ENCODE data around the gene PHIP. TPM values are rescaled to one million over a fixed set of nuclear protein-coding genes. Genes with fewer than 3 reads are reported as not detected.

Gene PHIP
- total RNA-seq, 4 donors from 2014 or later: 20.2 to 65.2 (median 25.1) TPM

DNA sequence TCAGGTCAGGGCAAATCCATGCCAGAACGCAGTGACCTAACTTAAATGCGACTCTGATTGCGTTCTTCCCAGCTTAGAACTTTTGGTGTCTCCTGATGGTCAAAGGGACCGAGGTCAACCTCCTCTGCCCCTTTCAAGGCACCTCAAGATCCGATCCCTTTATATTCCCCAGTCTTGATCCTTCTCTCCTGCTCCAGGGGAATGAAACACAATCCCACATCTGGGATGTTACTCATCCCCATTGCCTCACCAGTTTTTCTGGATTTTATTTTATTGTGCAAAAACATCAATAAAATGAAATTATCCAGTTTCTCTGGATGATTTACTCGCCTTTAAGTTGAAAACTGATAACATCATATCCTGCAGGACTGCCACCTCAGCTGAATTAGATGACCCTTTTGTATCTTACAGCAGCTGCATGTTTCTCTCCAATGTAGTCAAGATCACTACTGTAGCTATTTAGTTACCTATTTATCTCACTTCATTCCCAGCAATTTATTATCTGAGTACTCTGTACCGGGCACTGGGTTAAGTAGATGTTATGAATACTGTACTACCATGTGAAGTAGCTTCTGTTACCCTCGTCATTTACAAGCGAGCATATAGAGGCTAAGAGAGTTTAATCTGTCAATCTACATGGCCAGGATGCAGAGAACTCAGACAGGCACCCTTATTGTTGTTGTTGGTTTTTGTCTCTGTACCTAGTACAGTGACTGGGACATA, 166.7 kb downstream of the PHIP start:
- Histone ChIP-seq H3K9me3 (no peaks in the 10 kb centered on the region), H3K4me1 (peaks cover 0 to 14% (median 0%) of the 10 kb centered on the region in 4 donors), H3K36me3 (no peaks in the 10 kb centered on the region), H3K27ac (no peak overlapping the region), H3K27me3 (no peaks in the 10 kb centered on the region), H3K4me3 (peak overlapping the region in 2 of 4 donors; percentile 58 to 60)
- no peak for DNase-seq
- TF ChIP-seq, protein P1, sequence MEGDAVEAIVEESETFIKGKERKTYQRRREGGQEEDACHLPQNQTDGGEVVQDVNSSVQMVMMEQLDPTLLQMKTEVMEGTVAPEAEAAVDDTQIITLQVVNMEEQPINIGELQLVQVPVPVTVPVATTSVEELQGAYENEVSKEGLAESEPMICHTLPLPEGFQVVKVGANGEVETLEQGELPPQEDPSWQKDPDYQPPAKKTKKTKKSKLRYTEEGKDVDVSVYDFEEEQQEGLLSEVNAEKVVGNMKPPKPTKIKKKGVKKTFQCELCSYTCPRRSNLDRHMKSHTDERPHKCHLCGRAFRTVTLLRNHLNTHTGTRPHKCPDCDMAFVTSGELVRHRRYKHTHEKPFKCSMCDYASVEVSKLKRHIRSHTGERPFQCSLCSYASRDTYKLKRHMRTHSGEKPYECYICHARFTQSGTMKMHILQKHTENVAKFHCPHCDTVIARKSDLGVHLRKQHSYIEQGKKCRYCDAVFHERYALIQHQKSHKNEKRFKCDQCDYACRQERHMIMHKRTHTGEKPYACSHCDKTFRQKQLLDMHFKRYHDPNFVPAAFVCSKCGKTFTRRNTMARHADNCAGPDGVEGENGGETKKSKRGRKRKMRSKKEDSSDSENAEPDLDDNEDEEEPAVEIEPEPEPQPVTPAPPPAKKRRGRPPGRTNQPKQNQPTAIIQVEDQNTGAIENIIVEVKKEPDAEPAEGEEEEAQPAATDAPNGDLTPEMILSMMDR (IDR thresholded peaks at IDR 0.05): no peak
- no peak for TF ChIP-seq POLR2A (IDR thresholded peaks at IDR 0.05)

DNA sequence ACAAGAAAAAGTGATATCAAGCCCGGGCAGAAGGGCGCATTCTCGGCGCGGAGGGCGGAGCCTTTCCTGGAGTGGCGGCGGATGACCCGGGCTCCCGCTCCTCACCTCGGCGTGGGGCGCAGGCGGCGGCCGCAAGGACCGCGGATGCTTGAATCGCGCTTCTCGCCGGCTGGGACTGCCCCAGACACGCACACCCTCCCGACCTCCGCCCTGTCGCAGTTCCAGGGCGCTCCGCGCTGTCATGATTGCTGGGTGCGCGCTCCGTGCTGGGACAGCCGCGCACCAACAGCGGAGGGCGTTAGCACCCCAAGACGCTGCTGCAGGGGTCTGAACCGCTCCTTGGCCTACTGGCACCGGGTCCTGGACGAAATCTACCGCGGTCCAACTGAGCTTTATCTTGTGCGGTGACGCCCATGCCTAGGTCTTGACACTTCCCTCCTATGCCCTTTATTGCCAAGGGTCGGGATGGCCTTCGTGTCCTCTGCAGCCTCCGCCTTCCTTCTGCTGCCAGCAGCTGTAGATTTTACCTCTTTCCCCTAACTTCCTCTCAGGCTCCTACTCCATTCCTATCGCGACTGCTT, 167.4 kb downstream of the PHIP start:
- Histone ChIP-seq H3K9me3 (no peaks in the 10 kb centered on the region), H3K4me1 (peaks cover 0 to 14% (median 0%) of the 10 kb centered on the region in 4 donors), H3K27me3 (no peaks in the 10 kb centered on the region), H3K4me3 (peak overlapping the region; percentile 20 to 60 (median 42)), H3K27ac (no peak overlapping the region), H3K36me3 (no peaks in the 10 kb centered on the region)
- peak in 2 of 3 donors; percentile 47 to 60 for DNase-seq
- TF ChIP-seq, protein P1 (IDR thresholded peaks at IDR 0.05): no peak
- TF ChIP-seq POLR2A (IDR thresholded peaks at IDR 0.05): no peak

DNA sequence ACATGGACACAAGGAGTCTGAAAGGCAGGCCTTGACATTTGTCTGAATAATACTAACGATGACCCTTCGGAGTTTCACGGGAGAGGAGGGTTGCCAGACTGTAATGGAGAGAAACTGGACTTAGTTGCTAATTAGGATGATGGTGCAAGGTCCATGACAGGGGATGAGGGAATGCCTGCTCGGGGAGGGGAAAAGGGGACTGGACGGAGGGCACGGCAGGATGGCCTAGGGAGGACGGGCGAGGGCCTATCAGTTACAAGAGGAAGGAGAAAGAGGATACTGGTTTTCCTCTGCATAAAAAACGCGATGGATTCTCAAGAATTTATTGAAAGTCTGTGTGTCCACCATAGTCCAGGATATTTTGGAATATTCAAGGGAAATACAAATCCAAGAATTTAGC, 168.0 kb downstream of the PHIP start:
- TF ChIP-seq, protein P1 (IDR thresholded peaks at IDR 0.05): no peak
- no peak for TF ChIP-seq POLR2A (IDR thresholded peaks at IDR 0.05)
- no peaks in the 10 kb centered on the region for H3K27me3 ChIP-seq
- H3K9me3 ChIP-seq: no peaks in the 10 kb centered on the region
- H3K4me3 ChIP-seq: peak overlapping the region in 1 of 4 donors; percentile 60
- H3K27ac ChIP-seq: no peak overlapping the region
- peaks cover 0 to 14% (median 0%) of the 10 kb centered on the region in 4 donors for H3K4me1 ChIP-seq
- no peak for DNase-seq
- H3K36me3 ChIP-seq: no peaks in the 10 kb centered on the region

DNA sequence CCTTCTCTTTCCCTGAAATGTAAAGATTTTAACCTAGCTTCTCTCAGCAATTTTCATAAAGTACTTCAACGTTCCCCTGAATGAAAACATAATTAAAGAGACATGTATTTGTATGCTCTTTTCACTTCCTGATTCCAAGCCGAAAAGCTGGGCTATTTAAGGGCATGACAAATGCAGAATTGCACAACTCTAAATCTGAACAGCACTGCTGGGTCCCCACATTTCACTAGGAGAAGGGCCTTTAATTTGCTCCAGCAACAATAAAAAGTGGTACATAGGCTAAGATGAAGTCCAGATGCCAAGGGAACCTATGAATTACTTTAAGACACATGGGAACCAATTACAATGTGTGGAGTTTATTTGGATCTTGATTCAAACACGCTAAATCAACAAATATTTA, 168.7 kb downstream of the PHIP start:
- Histone ChIP-seq H3K27me3 (no peaks in the 10 kb centered on the region), H3K36me3 (no peaks in the 10 kb centered on the region), H3K27ac (no peak overlapping the region), H3K4me3 (no peak overlapping the region), H3K4me1 (peaks cover 0 to 14% (median 0%) of the 10 kb centered on the region in 4 donors), H3K9me3 (no peaks in the 10 kb centered on the region)
- no peak for DNase-seq
- no peak for TF ChIP-seq POLR2A (IDR thresholded peaks at IDR 0.05)
- TF ChIP-seq, protein P1 (IDR thresholded peaks at IDR 0.05): no peak

DNA sequence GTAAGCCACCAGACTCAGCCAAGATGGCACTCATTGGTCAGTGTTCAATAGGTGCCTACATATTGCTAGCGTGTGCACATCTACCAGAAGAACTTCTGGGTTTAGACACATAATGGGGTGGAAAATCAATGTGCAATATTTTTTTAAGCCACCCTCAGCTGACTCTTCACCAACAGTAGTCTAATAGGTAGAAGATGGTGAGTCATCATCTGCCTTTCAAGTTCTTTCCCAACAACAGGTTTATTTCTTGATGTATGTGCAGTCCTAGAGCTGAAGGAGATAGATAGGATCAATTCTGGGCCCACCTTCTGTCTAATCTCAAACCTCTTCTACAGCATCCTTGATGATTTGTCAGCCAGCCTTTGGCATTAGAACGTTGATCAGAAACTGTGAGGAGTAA, 169.4 kb downstream of the PHIP start:
- H3K4me3 ChIP-seq: no peak overlapping the region
- H3K4me1 ChIP-seq: peaks cover 0 to 14% (median 0%) of the 10 kb centered on the region in 4 donors
- H3K36me3 ChIP-seq: no peaks in the 10 kb centered on the region
- no peaks in the 10 kb centered on the region for H3K27me3 ChIP-seq
- TF ChIP-seq, protein P1 (IDR thresholded peaks at IDR 0.05): no peak
- TF ChIP-seq POLR2A (IDR thresholded peaks at IDR 0.05): no peak
- no peak for DNase-seq
- no peaks in the 10 kb centered on the region for H3K9me3 ChIP-seq
- no peak overlapping the region for H3K27ac ChIP-seq

All from Peyer's patch (tissue), 4 donors.